Tibial artery (tissue), 4 donors: ENCODE results near the gene GLIS1.

ENCODE experiments used
- DNase-seq, 2 donors: peaks; one replicate each; pipeline ENCODE4 v3.0.0-alpha.2; 2019
- H3K27ac ChIP-seq, 2 donors: fragments of 200-600 bp; sonication (generic) in 1 of 2; 1 replicate in 1 of 2; 2 replicates in 1 of 2; pipeline ENCODE4 v1.5.1; 2018 to 2019; ENCODE audit warnings: mild to moderate bottlenecking in 1 of 2
- H3K27me3 ChIP-seq, 2 donors: fragments of 200-600 bp; sonication (generic) in 1 of 2; one replicate each; pipeline versions ENCODE4 v1.5.1 to v1.6.0; 2016 to 2019
- H3K36me3 ChIP-seq, 3 donors: fragments of 200-600 bp; sonication (generic) in 2 of 3; one replicate each; pipeline ENCODE4 v1.5.1; 2016 to 2019; ENCODE audit warnings: mild to moderate bottlenecking in 2 of 3
- H3K4me1 ChIP-seq, 4 donors: fragments of 200-600 bp; sonication (generic) in 2 of 4; 1 replicate in 3 of 4; 2 replicates in 1 of 4; pipeline ENCODE4 v1.5.1; 2016 to 2019
- H3K4me3 ChIP-seq, 2 donors: fragments of 200-600 bp; sonication (generic) in 1 of 2; 1 replicate in 1 of 2; 2 replicates in 1 of 2; pipeline ENCODE4 v1.5.1; 2018 to 2019; ENCODE audit warnings: mild to moderate bottlenecking in 2 of 2
- H3K9me3 ChIP-seq, 3 donors: fragments of 200-600 bp; sonication (generic) in 1 of 3; one replicate each; pipeline ENCODE4 v1.5.1; 2016 to 2019
- intact Hi-C: fragments of 100-400 bp; cut with DNase I; formaldehyde crosslinking; loops from one replicate; pipeline ENCODE4 v1.15.0; 2023; ENCODE audit warnings: low total_unique reads
- TF ChIP-seq, protein P1 (sequence below), 2 experiments: fragments of 200-600 bp in 1 of 2; fragments of 450-650 bp in 1 of 2; IDR thresholded peaks; one replicate each; pipeline ENCODE4 v1.5.1; 2017 to 2019; ENCODE audit warnings: antibody characterized with exemption in 2 of 2, mild to moderate bottlenecking in 1 of 2, moderate library complexity in 1 of 2

Gene GLIS1

DNA sequence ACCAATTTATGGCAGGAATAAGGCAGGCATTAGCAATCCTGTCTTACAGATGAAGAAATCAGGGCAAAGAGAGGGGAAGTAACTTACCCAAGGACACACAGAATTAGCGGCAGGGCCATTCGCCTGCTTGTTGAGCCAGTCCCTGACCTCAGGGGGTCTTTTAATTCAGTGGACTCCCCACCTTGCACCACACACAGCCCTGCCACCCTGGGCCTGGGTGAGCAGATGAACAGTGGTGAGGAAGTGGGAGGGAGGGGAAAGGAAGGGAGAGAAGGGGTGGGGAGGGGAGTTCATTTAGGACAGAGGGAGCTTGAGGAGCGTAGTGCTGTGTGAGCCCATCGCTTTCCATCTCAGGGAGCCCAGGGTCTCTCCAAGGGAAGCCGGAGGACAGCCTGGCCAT, 34.7 kb downstream of the GLIS1 start:
- Histone ChIP-seq H3K4me1 (no peaks in the 10 kb centered on the region), H3K4me3 (no peak overlapping the region), H3K27me3 (peaks cover 0 to 42% of the 10 kb centered on the region in 2 donors), H3K9me3 (no peaks in the 10 kb centered on the region), H3K27ac (no peak overlapping the region), H3K36me3 (no peaks in the 10 kb centered on the region)
- no peak for DNase-seq
- intact Hi-C loops, result no loop called here
- TF ChIP-seq, protein P1, sequence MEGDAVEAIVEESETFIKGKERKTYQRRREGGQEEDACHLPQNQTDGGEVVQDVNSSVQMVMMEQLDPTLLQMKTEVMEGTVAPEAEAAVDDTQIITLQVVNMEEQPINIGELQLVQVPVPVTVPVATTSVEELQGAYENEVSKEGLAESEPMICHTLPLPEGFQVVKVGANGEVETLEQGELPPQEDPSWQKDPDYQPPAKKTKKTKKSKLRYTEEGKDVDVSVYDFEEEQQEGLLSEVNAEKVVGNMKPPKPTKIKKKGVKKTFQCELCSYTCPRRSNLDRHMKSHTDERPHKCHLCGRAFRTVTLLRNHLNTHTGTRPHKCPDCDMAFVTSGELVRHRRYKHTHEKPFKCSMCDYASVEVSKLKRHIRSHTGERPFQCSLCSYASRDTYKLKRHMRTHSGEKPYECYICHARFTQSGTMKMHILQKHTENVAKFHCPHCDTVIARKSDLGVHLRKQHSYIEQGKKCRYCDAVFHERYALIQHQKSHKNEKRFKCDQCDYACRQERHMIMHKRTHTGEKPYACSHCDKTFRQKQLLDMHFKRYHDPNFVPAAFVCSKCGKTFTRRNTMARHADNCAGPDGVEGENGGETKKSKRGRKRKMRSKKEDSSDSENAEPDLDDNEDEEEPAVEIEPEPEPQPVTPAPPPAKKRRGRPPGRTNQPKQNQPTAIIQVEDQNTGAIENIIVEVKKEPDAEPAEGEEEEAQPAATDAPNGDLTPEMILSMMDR (IDR thresholded peaks at IDR 0.05), result no peak

DNA sequence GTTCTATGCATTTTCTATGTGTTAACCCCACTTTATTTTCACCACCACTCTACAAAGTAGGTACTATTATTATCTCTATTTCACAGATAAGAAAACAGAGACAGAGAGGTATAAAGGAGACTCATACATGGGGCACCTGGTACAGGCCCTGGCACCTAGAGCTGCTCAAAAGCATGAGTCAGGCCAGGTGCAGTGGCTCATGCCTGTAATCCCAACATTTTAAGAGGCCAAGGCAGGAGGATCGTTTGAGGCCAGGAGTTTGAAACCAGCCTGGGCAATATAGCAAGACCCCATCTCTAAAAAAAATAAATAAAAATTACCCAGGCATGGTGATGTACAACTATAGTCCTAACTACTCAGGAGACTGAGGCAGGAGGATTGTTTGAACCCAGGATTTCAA, 35.8 kb downstream of the GLIS1 start:
- H3K27ac ChIP-seq, result no peak overlapping the region
- H3K27me3 ChIP-seq, result peaks cover 0 to 49% of the 10 kb centered on the region in 2 donors
- H3K36me3 ChIP-seq, result no peaks in the 10 kb centered on the region
- H3K4me3 ChIP-seq, result no peak overlapping the region
- intact Hi-C loops, result no loop called here
- H3K9me3 ChIP-seq, result no peaks in the 10 kb centered on the region
- TF ChIP-seq, protein P1 (IDR thresholded peaks at IDR 0.05), result no peak
- no peaks in the 10 kb centered on the region for H3K4me1 ChIP-seq
- DNase-seq, result no peak

DNA sequence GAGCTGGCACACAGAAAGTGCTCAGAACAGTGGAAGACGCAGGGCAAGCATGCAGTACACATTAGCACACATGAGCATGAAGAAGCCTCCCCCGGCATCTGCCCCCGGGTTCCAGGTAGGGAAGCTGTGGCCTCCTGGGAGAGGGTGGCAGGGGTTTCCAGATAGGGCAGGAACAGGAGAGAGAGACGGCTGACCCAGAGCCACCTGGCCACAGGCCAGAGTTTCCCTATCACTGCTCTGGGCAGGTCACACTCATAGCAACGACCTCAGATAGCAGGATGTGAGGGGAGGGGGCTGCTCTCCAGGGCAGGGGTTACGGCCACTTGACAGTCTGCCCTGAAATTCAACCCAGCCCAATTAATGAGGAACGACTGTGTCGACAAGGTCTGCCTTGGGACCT, 36.6 kb downstream of the GLIS1 start:
- Histone ChIP-seq H3K4me1 (no peaks in the 10 kb centered on the region), H3K36me3 (no peaks in the 10 kb centered on the region), H3K27ac (no peak overlapping the region), H3K9me3 (no peaks in the 10 kb centered on the region), H3K4me3 (no peak overlapping the region), H3K27me3 (peaks cover 0 to 44% of the 10 kb centered on the region in 2 donors)
- intact Hi-C loops, result no loop called here
- TF ChIP-seq, protein P1 (IDR thresholded peaks at IDR 0.05), result no peak
- no peak for DNase-seq

DNA sequence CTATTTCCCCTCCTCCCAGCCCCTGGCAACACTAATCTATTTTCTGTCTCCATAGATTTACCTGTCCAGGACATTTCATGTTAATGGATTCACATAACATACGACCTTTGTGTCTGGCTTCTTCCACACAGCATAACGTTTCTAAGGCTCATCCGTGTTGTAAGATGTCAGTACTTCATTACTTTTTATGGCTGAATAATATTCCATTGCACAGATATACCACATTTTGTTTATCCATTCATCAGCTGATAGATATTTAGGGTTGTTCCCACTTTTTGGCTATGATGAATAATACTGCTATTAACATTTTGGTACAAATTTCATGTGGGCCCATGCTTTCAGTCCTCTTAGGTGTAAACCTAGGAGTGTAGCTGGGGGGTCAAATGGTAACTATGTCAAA, 38.2 kb downstream of the GLIS1 start:
- intact Hi-C loops, result no loop called here
- Histone ChIP-seq H3K9me3 (no peaks in the 10 kb centered on the region), H3K4me1 (no peaks in the 10 kb centered on the region), H3K4me3 (no peak overlapping the region), H3K27me3 (peaks cover 0 to 38% of the 10 kb centered on the region in 2 donors), H3K36me3 (no peaks in the 10 kb centered on the region), H3K27ac (no peak overlapping the region)
- no peak for DNase-seq
- TF ChIP-seq, protein P1 (IDR thresholded peaks at IDR 0.05), result no peak

DNA sequence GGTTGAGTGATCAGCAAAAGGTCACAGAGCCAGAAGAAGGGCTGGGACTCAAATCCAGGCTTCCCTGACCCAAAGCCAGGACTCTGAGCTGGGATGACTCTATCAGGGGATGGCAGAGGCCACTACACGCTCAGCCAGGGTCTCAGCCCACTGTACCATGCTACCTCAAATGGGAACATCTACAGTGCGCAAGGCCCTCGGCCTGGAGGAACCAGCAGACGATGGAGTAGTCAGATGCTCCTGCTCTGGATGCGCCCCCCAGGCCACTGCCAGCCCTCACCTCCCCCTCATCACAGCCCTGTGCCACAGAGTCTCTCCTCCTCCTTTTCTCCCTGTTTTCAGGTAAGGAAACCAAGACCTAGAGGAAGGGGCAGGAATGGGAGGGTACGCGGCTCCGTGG, 39.0 kb downstream of the GLIS1 start:
- Histone ChIP-seq H3K27ac (no peak overlapping the region), H3K27me3 (peaks cover 0 to 31% of the 10 kb centered on the region in 2 donors), H3K4me1 (no peaks in the 10 kb centered on the region), H3K9me3 (no peaks in the 10 kb centered on the region), H3K36me3 (no peaks in the 10 kb centered on the region), H3K4me3 (no peak overlapping the region)
- no peak for DNase-seq
- intact Hi-C loops, result no loop called here
- TF ChIP-seq, protein P1 (IDR thresholded peaks at IDR 0.05), result no peak

DNA sequence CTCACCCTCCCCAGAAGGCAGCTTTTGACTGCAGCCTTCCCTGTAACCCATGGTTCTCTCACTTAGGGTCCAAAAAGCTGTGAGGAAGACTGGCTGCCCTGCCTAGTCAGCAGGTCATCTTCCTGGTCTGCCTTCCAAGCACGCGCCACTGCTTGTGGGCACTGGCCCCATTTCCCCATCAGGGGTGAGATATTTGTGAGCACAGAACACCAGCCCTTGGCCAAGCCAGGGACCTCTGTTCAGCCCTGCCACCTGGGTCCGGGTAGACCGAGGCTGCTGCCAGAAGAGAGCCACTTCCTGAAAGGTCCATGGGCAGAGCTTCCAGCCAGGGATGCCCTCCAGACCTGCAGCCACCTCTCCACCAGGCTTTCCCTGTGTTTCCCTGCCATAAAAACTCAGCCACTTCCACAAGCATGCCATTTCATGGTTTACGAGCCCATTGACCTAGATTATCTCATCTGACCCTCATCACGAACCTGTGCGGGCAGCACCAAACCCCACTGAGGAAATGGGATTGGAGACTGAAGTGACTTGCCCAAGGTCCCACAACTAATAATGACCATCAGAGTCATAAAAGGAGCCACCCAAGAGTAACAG, 40.5 kb downstream of the GLIS1 start:
- Histone ChIP-seq H3K27ac (no peak overlapping the region), H3K36me3 (no peaks in the 10 kb centered on the region), H3K27me3 (peaks cover 0 to 28% of the 10 kb centered on the region in 2 donors), H3K9me3 (no peaks in the 10 kb centered on the region), H3K4me1 (no peaks in the 10 kb centered on the region), H3K4me3 (no peak overlapping the region)
- intact Hi-C loops, result no loop called here
- TF ChIP-seq, protein P1 (IDR thresholded peaks at IDR 0.05), result no peak
- DNase-seq, result no peak
